Rectal smooth muscle tissue (tissue), 1 donor: ENCODE data around the gene CUZD1.

Experiments used
- H3K27ac ChIP-seq: one replicate; pipeline ENCODE4 v1.7.0; 2013; ENCODE audit warnings: low read depth, low read length, inconsistent platforms
- H3K27me3 ChIP-seq: one replicate; pipeline ENCODE4 v1.7.0; 2013; ENCODE audit warnings: low read length; ENCODE audit not compliant: control insufficient read depth, insufficient read depth
- H3K36me3 ChIP-seq: one replicate; pipeline ENCODE4 v1.7.0; 2013; ENCODE audit warnings: low read length; ENCODE audit not compliant: control insufficient read depth, insufficient read depth
- H3K4me1 ChIP-seq: one replicate; pipeline ENCODE4 v1.7.0; 2013; ENCODE audit warnings: low read length; ENCODE audit not compliant: control insufficient read depth, insufficient read depth
- H3K4me3 ChIP-seq: one replicate; pipeline ENCODE4 v1.7.0; 2013; ENCODE audit warnings: low read length
- H3K9ac ChIP-seq: one replicate; pipeline ENCODE4 v1.7.0; 2013; ENCODE audit warnings: low read length

Gene CUZD1

DNA sequence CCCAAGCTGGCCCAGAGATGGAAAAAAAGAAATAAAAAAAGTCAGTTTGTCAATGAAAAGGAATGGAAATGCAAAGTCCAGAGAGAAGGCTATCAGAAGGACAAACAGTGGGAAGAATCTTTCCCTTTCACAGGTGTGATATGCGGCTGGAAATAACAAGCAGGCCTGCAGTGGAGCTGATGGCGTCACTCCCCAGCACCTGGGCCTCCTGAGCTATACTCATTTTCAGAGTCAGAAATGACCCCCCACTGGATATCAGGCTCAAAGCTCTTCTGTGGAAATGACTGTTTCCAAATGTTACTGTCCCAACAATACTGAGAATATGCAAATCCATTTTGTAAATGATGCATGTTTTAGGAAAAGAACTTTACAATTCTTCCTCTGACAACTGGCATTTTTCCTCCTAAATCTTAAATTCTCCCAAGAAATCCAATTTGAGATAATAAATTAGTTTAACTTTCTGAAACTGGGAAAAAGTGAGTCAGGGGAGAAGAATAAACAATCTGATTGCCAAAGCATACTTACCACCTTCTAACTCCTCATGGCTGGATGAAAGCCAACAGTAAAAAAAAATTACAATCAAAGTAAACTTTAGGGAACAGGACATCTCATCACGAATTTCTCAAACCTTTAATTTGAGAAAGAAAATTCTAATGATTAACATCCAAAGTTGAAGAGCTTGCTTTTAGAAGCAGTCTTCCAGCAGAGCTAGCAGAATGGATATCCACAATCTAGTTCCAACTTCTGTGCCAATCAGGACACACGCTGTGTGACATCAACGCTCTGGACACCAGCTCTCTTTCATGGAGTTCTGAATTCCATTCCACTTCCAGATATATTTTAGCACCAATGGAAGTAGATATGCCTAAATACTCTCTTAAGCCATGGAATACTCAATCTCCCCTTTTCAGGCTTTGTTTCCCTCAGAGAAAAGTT lies 5.3 kb upstream of the CUZD1 start:
- H3K27me3 ChIP-seq, result no peaks in the 10 kb centered on the region
- H3K4me1 ChIP-seq, result no peaks in the 10 kb centered on the region
- H3K36me3 ChIP-seq, result no peaks in the 10 kb centered on the region
- no peak overlapping the region for H3K27ac ChIP-seq
- no peak overlapping the region for H3K4me3 ChIP-seq
- no peak overlapping the region for H3K9ac ChIP-seq

DNA sequence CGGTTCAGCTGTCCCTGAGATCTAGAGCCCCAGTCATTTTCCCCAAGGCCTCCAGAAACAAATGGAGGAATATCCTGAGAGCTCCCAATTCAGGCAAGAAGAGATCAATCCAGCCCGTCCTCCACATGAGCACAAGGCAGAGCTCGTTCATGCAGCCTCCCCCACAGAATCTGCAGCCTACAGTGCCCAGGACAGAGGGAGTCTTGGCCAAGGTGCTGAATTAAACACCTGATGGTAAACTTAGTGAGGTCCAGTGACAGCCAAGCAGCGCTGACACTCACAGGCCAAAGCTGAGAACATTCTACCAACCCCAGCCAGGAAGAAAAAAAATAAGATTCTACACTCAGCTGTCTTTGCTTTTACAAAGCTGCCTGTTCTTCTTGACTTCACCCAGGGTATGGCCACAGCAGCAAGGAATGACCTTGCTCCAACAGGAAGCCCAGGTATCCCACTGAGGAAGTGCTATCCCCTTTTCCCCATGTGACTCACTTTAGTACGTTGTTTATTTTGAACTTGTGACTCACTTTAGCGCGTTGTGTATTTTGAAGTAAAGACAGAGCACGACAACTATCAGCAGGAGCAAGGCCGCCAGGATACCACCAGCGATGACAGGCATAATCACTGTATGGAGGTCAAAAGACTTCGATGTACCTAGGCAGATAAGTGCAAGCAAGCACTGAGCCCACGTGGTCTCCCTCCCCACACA lies 4.4 kb upstream of the CUZD1 start:
- Histone ChIP-seq H3K9ac (no peak overlapping the region), H3K4me3 (no peak overlapping the region), H3K36me3 (no peaks in the 10 kb centered on the region), H3K4me1 (no peaks in the 10 kb centered on the region), H3K27me3 (no peaks in the 10 kb centered on the region), H3K27ac (no peak overlapping the region)

DNA sequence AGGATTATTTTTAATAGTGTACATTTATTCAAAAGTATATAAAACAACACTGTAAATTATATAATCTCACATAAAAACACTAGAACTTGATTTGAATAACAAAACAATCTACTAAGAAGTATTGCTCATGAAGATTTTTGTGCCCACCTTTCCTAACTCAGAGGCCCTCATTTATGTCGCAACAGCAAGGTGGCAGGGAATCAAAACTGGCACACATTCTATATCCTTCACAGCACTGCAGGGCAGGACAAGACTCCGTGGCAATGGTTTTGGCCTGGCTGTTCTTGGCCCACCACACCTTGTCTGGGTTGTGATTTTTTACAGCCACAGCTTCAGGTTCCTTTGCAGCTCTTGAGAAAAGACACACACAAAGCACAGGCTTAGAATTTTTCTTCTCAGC lies 3.4 kb upstream of the CUZD1 start:
- Histone ChIP-seq H3K4me3 (no peak overlapping the region), H3K4me1 (no peaks in the 10 kb centered on the region), H3K27ac (no peak overlapping the region), H3K36me3 (no peaks in the 10 kb centered on the region), H3K9ac (no peak overlapping the region), H3K27me3 (no peaks in the 10 kb centered on the region)

DNA sequence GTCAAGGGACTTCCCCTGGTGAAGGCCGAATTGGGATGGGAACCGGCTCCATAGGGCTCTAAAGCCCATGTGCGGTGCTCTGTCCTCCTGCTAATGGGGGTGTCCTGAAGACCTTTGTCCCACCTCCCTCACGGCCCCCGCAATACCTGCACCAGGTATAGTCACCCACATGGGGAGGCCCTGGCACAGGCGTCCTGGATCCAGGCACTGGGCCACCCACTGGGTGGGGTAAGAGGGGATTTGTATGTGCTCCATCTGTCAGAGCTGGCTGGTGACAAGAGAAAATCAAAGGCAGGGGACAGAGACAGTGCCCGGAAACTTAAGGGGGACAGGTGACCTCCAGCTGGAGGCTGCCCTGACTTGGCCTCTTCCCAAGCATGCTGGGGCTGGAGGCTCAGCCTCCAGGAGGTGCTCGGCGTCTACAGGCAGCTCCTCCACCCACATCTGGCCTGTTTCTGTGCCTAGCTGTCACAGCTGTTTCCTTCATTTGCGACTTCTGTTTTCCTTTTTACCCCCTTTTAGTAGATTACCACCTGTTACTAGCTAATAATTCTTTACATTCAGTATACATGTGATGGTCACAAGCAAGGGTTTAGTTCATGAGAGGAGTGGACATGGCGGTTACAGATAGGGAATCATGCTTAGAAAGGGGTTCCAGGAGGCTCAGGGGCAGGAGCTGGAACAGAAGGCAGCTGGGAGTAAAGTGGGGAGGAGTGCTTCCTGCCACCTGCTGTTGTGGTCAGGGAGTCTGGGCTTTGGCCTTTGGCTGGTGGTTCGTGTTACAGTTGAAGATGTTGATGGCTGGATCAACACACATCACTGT lies 2.3 kb upstream of the CUZD1 start:
- no peaks in the 10 kb centered on the region for H3K36me3 ChIP-seq
- H3K4me1 ChIP-seq, result no peaks in the 10 kb centered on the region
- no peak overlapping the region for H3K27ac ChIP-seq
- no peaks in the 10 kb centered on the region for H3K27me3 ChIP-seq
- no peak overlapping the region for H3K9ac ChIP-seq
- H3K4me3 ChIP-seq, result no peak overlapping the region

DNA sequence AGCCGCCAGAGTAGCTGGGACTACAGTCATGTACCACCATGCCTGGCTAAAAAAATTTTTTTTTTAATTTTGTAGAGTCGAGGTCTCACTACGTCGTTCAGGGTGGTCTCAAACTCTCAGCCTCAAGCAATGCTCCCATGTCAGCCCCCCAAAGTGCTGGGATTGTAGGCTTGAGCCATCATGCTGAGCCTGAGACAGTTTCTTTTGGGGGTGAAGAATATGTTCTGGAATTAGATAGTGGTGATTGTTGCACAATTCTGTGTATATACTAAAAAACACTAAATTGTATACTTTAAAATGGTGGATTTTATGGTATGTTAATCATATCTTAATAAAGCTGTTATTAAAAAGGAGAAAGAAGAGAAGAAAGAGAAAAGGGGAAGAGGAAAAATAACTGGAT lies 1.5 kb downstream of the CUZD1 start:
- H3K4me3 ChIP-seq, result no peak overlapping the region
- no peak overlapping the region for H3K27ac ChIP-seq
- H3K4me1 ChIP-seq, result no peaks in the 10 kb centered on the region
- H3K9ac ChIP-seq, result no peak overlapping the region
- no peaks in the 10 kb centered on the region for H3K36me3 ChIP-seq
- H3K27me3 ChIP-seq, result no peaks in the 10 kb centered on the region

DNA sequence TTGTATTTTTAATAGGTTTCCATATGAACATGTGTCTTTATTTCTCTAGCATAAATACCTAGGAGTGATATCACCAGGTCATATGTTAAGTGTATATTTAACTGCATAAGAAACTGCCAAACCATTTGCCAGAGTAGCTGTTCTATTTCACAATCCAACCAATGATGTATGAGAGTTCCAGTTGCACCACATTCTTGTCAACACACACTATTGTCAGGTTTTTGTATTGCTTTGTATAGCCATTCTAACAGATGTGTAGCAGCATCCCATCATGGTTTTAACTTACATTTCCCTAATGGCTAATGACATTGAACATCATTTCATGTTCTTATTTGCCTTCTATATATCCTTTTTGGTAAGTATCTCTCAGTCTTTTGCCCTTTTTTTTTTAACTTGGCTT lies 4.1 kb downstream of the CUZD1 start:
- no peak overlapping the region for H3K4me3 ChIP-seq
- H3K27me3 ChIP-seq, result no peaks in the 10 kb centered on the region
- no peaks in the 10 kb centered on the region for H3K36me3 ChIP-seq
- no peak overlapping the region for H3K27ac ChIP-seq
- H3K9ac ChIP-seq, result no peak overlapping the region
- H3K4me1 ChIP-seq, result no peaks in the 10 kb centered on the region

DNA sequence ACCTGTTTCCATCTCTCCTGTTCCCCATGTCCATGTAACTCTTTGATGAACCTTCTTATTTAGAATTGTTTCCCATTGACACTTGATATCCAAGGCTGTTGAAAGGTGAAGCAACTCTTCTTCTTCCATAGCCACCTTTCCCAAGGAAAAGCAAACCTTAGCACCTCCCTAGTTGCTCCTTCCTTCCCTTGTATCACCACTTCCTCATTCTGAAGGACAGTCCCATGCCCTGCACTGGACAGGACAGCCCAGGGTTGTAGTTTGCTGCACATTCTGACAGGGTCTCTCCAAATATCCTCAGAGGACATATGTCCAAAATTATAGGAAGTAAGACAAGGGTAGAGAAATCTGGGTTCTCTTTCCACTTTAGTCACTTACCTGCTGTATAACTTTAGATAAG lies 6.2 kb downstream of the CUZD1 start:
- H3K9ac ChIP-seq, result no peak overlapping the region
- no peak overlapping the region for H3K4me3 ChIP-seq
- H3K4me1 ChIP-seq, result no peaks in the 10 kb centered on the region
- no peaks in the 10 kb centered on the region for H3K27me3 ChIP-seq
- H3K36me3 ChIP-seq, result no peaks in the 10 kb centered on the region
- H3K27ac ChIP-seq, result no peak overlapping the region

DNA sequence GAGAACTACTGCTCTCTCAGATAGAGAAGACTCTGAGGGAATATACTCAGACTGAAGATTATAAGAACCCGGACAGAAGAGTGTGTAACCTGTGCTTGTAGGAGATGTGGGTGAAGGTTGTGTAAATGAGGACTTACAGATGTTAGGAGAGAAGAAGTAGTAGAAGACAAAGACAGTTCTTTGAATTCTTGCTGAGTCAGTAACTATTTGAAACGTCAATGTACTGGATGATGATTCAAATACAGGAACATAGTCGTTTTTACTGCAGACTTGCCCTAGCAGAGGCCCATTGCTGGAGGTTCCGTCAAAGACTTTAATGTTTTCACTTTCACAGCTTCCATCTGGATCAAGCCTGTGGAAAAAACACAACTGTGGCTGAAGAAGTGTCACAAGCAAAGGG lies 6.8 kb downstream of the CUZD1 start:
- no peaks in the 10 kb centered on the region for H3K27me3 ChIP-seq
- H3K27ac ChIP-seq, result no peak overlapping the region
- H3K4me1 ChIP-seq, result no peaks in the 10 kb centered on the region
- H3K36me3 ChIP-seq, result no peaks in the 10 kb centered on the region
- no peak overlapping the region for H3K4me3 ChIP-seq
- no peak overlapping the region for H3K9ac ChIP-seq

DNA sequence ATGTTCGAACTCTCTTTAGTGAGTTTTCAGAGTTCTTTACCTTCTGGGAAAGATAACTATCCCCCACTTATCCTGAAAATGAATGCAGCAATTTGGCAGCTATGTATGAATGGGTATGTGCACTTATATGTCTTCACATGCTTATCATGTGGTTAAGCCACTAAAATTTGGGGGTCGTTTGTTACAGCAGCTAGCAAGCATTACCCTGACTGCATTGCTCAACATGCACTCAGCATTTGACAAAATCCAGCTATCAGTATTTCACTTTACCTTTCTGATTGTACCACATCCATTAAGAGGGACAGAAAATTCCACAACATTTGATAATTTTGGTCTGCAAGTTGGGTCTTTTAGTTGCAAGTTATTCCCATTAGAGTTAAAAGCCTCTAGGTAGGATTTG lies 9.7 kb downstream of the CUZD1 start:
- Histone ChIP-seq H3K36me3 (no peaks in the 10 kb centered on the region), H3K4me3 (no peak overlapping the region), H3K27ac (no peak overlapping the region), H3K27me3 (no peaks in the 10 kb centered on the region), H3K4me1 (no peaks in the 10 kb centered on the region), H3K9ac (no peak overlapping the region)

DNA sequence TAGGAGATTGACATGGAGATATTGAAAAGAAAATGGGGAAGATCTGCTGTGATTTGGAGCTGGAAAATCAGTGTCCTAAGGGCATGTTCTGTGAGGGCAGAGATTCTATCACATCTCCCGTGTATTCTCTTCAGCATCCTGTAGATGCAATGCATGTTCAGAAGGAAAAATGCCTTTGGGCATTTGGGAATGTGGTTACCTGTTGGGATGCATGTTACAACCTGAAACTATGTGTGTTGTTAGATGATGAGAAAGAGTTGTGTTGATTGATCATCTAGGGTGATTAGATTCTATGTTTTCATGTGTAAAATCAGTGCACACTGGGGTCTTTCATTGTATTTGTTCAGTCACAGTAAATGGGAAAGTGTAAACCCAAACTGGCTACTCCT lies 14.7 kb downstream of the CUZD1 start:
- H3K4me1 ChIP-seq, result no peaks in the 10 kb centered on the region
- H3K9ac ChIP-seq, result no peak overlapping the region
- H3K27me3 ChIP-seq, result peaks cover 2% of the 10 kb centered on the region
- no peak overlapping the region for H3K4me3 ChIP-seq
- no peaks in the 10 kb centered on the region for H3K36me3 ChIP-seq
- H3K27ac ChIP-seq, result no peak overlapping the region

DNA sequence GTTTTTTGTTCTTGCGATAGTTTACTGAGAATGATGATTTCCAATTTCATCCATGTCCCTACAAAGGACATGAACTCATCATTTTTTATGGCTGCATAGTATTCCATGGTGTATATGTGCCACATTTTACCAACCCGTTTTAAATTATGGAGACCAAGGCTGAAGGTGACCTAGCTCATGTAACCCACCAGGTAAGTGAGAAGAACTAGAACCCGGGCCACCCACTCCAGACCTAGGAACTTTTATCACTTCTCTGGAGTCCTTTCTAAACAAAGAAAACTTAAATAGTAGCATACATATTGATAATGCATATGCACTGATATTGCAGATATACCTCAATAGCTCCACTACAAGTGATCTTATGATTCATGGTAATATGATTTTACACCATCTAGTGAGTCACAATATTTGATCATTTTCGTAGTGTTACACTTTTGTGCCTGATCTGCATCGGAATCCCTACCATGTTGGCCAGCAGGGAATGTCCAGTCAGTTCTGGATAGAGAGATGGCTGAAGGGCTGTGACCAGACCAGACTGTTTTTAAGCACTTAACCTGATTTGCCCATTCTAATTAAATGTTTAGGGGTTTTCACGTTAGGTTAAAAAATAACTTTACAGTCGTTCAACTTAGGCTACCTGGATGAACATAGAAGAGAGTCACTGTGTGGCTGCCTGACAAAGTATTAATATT lies 15.2 kb downstream of the CUZD1 start:
- Histone ChIP-seq H3K27ac (no peak overlapping the region), H3K27me3 (peaks cover 2% of the 10 kb centered on the region)

DNA sequence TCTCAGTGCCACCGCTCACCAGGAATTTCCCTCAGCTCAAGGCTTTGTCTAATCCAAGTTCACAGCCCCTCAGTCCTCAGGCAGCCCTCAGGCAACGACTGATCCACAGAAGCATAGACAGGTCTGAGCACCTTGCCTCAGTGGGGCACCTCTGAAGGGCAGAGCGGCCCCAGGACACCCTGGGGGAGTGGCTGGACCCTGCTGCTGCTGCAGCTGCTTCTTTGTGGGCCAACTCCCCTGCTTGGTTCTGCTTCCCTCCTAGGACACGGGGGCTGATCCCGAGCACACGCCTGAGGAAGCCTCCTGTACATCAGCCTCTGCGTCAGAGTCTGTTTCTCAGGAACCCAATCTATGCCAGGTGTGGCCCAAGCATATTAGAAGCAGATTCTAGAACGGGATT lies 16.2 kb downstream of the CUZD1 start:
- no peaks in the 10 kb centered on the region for H3K4me1 ChIP-seq
- H3K9ac ChIP-seq, result no peak overlapping the region
- H3K36me3 ChIP-seq, result no peaks in the 10 kb centered on the region
- no peak overlapping the region for H3K27ac ChIP-seq
- peaks cover 2% of the 10 kb centered on the region for H3K27me3 ChIP-seq
- H3K4me3 ChIP-seq, result no peak overlapping the region

More for the DNA sequence above, 15.2 kb downstream of the CUZD1 start:
- H3K4me3 ChIP-seq, result no peak overlapping the region
- no peak overlapping the region for H3K9ac ChIP-seq
- H3K36me3 ChIP-seq, result no peaks in the 10 kb centered on the region
- H3K4me1 ChIP-seq, result no peaks in the 10 kb centered on the region
